Activated T-helper 1 cell treated with anti-CD3 and anti-CD28 coated beads, Interleukin-2, amount 50 U/mL, for 16 hours (primary cell): ENCODE data around the gene H19.

ENCODE experiments used
- DNase-seq, 2 donors: peaks; one replicate each; pipeline ENCODE4 v3.0.0-alpha.2; 2020; ENCODE audit warnings: low read depth in 1 of 2, low spot score in 1 of 2

The H19 gene

DNA sequence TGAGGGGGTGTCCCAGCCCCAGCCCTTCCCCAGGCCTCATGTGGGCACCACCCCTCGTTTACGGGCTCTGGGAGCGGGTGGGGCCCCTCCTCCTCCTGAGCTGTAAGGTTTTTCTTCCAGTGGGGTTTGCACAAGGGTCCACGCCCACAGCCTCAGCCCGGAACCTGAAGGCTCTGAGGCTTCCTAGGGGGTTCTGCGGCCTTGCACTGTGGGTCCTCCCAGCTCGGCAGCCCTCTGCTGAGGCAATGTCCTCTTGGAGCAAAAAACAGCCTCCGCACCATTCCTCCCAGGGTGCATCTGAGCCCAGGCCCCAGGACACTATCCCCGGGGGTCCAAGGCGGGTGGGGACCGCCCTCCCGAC is 14.1 kb downstream of the H19 start:
- no peak for DNase-seq

DNA sequence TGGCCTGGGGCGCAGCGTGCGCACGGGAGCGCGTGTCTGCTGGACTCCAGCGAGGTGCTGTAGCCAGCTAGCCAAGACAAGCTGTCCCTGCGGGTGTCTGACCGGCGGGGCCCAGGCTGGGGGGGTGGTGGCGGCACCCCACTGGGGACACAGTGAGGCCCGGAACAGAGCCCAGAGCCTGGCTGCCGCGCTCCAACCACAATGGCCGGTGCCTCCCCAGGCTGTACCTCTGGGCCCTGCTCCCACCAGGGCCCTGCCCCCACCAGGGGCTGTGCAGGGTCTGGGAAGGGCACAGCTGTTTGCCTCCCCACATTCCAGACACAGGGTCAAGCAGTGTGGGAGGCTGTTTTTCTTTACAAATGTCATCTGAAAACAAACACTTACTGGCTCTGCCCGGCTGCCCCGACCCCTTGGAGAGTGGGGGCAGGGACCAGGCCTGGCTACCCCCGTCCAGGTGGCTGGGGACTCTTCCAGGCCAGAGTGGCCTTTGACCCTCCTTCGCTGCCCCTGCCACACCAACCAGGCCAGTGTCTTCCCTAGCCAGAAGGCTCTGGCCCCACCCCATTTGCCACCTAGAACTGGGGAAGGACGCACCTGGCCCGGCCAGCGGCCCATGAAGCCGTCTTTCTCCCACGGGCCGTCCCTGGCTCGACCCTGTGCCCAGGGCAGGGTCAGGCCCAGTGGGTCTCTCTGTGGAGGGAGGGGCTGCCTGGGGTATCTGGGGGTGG is 14.6 kb downstream of the H19 start:
- no peak for DNase-seq

GRCh38 chr11:1979607-1980006 is 18.0 kb downstream of the H19 start:
- no peak for DNase-seq

DNA sequence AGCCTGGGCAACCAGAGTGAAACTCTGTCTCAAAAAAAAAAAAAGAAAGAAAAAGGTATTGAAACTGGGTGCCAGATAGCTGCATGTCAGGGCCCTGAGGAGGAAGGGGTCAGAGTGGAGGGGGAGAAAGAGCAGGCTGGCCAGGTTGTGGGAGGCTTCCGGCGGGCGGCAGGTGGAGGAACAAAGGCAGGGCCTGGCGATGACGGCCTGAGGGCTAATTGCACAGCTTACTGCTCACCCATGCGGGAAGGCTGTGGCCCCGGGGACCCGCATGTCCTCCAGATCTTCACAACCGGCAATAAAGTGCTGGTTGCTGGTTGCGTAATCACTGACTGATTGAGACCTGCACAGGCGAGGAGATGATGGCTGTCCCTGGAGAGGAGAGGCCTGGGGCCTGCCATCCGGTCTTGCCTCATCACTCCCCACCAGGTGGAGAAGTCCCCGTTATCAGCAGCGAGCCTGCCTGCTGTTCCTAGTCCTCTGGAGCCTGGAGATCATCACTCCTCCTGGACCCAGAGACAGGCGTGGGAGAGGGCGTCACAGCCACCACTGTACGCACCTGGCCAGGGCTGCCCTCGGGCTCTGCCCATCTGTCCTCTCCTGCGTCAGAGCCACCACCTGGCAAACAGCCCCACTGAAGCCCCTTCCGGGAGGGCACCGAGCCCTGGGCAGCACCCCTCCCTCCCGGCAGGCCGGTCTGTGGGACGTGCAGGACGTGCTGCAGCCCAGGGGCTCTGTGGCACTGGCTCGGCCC is 18.7 kb downstream of the H19 start:
- no peak for DNase-seq

DNA sequence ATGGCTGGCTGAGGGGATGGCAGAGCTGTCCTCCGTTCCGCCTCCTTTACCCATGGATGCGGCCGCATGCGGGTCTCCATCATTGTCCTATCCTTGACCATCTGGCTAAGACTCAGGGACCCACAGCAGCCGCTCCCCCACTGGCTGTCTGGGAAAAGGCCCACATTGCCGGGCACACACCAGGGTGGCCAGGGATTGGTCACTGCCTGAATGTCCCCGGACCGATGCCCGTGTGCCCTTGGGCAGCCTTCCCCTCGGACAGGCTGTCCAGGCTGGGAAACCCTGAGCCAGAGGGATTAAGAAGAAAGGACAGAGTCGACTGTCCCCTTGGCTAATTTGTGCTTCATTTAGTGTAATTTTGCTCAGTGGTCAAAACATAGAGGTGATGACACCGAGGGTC is 22.5 kb downstream of the H19 start:
- DNase-seq = no peak

GRCh38 chr11:1970956-1971355 is 26.7 kb downstream of the H19 start:
- no peak for DNase-seq

GRCh38 chr11:1969776-1970175 is 27.9 kb downstream of the H19 start:
- DNase-seq = no peak

DNA sequence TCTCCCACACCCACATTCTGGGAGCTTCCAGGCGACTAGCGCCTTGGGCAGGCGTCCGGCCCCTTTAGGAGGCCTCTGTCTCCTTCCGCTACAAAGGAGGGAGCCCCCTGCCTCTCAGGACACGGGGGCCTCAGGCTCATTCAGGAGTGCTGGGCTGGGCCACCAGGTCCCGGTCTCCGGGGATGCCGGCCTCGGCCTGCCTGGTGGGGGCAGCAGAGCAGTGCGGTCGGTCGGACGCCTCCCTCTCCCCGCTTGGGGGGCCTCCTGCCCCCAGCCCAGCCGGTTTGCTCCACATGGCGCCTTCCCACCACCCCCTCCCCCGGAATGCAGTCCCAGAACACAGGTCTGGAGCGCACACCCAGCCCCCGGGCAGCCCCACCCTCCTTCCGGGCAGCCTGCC is 28.6 kb downstream of the H19 start:
- DNase-seq = no peak

- no peak for DNase-seq
Measured at GRCh38 chr11:1968454-1969002, 29.1 kb downstream of the H19 start.

DNA sequence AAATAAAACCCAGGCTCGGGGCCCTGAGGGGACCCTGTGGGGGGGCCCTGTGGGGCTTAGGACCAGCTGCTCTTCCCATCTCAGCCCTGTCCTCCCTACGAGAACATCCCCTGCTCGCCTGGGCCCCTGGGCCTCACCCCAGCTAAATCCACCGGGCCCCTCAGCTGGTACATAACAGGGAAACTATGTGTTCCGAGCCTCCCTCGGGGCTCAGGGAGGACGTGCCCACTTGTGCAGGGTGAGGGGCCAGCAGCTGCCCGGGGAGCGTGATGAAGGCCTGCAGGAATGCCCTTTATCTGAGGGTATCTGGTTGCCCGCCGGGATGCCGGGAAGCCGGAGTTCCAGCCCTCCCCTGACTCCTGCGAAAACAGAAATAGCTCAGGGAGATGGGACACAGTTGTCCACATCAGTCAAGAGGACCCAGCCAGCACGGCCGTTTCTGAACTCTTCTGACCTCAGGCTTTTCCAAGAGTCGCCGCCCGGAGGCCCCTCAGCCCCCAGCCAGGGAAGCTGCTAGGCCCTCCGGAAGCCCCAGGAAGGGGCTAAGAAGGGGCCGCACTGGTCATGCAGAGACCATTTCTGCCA is 29.9 kb downstream of the H19 start:
- no peak for DNase-seq

DNA sequence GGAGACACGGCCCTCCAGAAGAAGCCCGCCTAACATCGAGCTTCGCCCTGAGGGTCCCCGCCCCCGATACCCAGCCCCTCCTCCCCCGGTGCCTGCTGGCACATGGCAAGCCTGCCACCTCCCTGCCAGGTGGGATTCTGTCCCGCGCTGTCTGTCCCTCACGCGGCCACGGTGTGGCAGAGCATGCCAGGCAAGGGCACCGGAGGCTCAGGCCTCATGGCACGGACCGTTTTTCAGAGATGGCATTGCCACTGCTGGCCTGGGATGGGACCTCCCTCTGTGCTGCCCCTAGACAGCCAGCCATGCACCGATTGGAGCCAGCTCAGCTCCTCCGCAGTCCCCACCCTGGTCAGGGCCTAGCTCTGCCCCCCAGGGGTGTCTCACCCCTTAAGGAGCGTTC is 31.1 kb downstream of the H19 start:
- DNase-seq = no peak

DNA sequence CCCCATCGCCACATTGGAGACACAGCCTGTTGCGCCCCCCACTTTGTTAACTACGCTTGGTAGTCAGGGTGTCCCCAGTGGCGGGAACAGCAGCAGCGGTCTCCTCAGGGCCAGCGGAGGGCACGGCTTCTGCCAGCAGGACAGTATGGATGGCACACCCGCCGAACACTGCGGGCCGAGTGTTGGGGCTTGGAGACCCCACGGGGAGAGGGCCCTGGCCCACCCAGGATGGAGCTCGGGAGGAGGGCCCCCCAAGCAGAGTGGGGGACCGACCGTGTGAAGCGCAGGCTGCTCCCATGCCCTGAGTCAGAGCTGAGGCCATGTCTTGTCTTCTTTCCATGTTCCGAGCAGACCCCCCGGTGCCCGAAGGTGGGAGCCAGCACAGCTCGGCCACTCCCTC is 32.7 kb downstream of the H19 start:
- no peak for DNase-seq

- no peak for DNase-seq
Measured at GRCh38 chr11:1964348-1964747, 33.3 kb downstream of the H19 start.

DNA sequence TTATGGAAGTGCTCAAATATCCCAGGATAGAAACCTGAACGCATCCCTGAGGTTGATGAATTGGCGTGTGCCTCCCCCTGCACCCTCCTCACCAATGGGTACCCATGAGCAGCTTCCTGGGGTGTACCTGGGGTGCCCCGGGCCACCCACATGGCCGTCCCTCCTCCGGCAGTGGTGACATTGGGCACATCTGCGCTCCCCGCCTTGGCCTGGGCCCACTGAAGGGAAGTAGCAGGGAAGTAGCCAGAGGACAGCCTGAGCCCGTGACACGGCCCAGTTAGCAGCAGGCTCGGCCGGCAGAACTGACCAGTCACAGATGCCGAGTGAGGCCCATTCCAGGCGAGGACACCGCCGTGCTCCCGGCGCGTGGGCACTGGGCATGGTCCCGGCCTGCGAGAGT is 33.8 kb downstream of the H19 start:
- no peak for DNase-seq

- DNase-seq = no peak
Measured at GRCh38 chr11:1959786-1960185, 37.9 kb downstream of the H19 start.

GRCh38 chr11:1958367-1958766 is 39.3 kb downstream of the H19 start:
- DNase-seq = no peak

DNA sequence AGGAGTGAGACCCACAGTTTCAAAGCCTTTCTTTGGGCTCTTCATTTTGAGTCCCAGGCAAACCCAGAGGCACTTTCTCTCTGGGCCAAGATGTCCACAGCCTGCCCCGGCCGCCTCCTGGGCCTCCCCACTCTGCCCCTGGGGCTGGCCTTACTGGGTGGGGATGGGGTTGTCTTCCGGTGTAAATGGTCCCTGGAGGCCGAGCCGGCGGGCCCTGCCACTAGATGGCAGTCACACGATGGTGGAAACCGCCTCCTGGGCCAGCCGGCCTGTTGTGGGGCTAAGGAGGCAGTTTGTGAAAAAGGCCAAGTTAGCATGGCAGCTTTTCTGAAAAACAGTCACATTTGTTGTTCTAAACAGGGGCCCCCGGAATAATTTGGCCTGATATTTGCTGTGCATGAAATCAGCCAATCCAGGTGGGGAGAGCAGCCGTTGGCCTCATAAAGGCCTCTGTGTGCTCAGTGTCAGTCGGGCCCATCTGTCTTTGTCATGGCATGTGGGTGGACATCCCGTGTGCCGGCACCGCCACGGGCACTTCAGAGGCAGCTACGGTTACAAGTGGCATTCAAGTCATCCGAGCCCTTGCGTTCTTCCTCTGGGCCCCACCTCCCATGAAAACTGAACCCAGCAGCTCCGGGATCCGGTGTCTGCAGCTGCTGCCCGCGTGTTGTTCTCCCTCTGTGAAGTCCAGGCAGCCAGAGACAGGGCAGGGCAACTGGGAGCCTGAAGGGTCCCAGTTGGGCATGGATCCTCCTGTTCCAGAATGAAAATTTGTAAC is 44.0 kb downstream of the H19 start:
- DNase-seq = no peak

DNA sequence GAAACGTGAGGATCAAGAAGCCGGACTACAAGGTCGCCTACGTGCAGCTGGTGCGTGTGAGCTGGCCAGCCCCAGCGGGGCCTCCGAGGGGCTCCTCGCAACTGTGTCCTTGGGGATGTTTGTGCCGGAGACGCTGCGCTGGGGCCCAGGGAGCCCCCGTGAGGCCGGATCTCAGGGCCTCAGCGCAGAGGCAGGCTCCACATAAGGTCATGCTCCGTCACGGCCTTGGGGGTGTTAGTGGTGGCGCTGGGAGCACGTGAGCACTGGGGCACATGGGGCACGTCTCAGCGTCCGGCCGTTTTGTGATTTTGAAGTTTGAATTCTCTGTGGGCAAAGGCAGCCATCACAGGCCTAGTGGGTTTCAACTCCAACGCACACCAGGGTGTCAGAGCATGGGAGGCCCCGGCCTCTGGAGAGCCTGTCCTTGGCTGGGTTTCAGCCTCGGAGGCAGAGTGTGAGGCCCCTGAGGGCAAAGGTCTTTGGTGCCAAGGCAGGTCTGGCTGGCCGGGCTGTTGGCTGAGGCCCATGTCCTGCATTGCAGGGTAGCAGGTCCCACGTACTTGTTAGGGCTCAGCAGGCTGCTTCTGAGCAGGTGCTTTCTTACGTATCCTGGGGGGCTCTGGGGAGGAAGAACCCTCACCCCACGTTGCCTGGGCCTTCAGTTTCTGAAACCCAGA is 44.7 kb downstream of the H19 start:
- DNase-seq = no peak

GRCh38 chr11:1949922-1950321 is 47.7 kb downstream of the H19 start:
- no peak for DNase-seq

- DNase-seq = no peak
Measured at GRCh38 chr11:1949302-1949701, 48.3 kb downstream of the H19 start.

GRCh38 chr11:1948389-1948788 is 49.3 kb downstream of the H19 start:
- no peak for DNase-seq
